ENCODE measurements around the gene GRAMD1C. TPM values are rescaled to one million over a fixed set of nuclear protein-coding genes. Genes with fewer than 3 reads are reported as not detected.
A peak's percentile ranks its signal among the peaks of the same experiment; 100 is the strongest.

The GRAMD1C gene
- total RNA-seq, 1 experiment from 2014 or later, result 3.9 TPM

DNA sequence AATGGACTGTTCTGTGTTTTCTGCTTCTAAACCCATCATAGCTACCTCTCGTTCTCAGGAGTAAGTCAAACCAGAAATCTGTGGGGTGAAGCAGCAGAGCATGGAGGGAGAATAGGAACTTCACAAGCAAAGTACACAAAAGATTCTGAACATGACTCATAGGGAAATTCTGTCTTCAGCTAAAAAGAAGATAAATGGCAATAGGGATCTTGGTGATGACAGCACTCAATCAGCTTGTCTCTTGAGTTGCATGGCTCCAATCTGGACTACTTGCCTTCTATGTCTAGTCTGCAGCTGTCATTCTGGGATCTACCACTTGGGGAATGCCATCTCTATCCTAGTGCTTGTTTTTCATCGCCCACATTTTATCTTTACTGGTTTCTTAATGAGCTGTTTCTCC lies 13.5 kb upstream of the GRAMD1C start:
- no TSS peak for BruUV-seq (replicated peaks)
- peak in 1 of 2 experiments; percentile 9 for DNase-seq
- Histone ChIP-seq H3K4me3 (ENCODE audit: low read depth, low read length) (no peak overlapping the region), H3K9me3 (no peaks in the 10 kb centered on the region), H3K36me3 (ENCODE audit: control insufficient read depth, insufficient read depth, low read length) (no peaks in the 10 kb centered on the region), H3K27me3 (replicated peaks; ENCODE audit: control insufficient read depth, insufficient read depth, low read length) (no peaks in the 10 kb centered on the region), H3K4me1 (no peaks in the 10 kb centered on the region)
- no peaks in the 10 kb centered on the region for H3K27me3 Mint-ChIP-seq (ENCODE audit: insufficient read depth, unreplicated experiment)
- no peak overlapping the region for H3K27ac Mint-ChIP-seq (ENCODE audit: unreplicated experiment)
- no peaks in the 10 kb centered on the region for H3K36me3 Mint-ChIP-seq (ENCODE audit: insufficient read depth, unreplicated experiment)
- ChIA-PET POLR2A (no interaction called here), CTCF (interaction anchor here (0.7 to 1.2 kb wide), 3 partner anchors 10 to 80 kb away, joined by 3 to 4 read pairs (median 3); no protein-coding TSS in a partner anchor)
- no peaks in the 10 kb centered on the region for H3K4me1 Mint-ChIP-seq (ENCODE audit: low read depth, unreplicated experiment)
- TF ChIP-seq, protein P1, sequence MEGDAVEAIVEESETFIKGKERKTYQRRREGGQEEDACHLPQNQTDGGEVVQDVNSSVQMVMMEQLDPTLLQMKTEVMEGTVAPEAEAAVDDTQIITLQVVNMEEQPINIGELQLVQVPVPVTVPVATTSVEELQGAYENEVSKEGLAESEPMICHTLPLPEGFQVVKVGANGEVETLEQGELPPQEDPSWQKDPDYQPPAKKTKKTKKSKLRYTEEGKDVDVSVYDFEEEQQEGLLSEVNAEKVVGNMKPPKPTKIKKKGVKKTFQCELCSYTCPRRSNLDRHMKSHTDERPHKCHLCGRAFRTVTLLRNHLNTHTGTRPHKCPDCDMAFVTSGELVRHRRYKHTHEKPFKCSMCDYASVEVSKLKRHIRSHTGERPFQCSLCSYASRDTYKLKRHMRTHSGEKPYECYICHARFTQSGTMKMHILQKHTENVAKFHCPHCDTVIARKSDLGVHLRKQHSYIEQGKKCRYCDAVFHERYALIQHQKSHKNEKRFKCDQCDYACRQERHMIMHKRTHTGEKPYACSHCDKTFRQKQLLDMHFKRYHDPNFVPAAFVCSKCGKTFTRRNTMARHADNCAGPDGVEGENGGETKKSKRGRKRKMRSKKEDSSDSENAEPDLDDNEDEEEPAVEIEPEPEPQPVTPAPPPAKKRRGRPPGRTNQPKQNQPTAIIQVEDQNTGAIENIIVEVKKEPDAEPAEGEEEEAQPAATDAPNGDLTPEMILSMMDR (IDR thresholded peaks at IDR 0.05; ENCODE audit: insufficient read depth in 1 of 2, low read depth in 1 of 2, low read length in 1 of 2, severe bottlenecking in 1 of 2, unreplicated experiment in 1 of 2), result peak in 1 of 2 experiments; percentile 11
- H3K9me3 Mint-ChIP-seq (ENCODE audit: unreplicated experiment), result no peaks in the 10 kb centered on the region
- intact Hi-C loops (cut with micrococcal nuclease; ENCODE audit: unreplicated experiment), result no loop called here
- no peak overlapping the region for H3K4me3 Mint-ChIP-seq (ENCODE audit: unreplicated experiment)

DNA sequence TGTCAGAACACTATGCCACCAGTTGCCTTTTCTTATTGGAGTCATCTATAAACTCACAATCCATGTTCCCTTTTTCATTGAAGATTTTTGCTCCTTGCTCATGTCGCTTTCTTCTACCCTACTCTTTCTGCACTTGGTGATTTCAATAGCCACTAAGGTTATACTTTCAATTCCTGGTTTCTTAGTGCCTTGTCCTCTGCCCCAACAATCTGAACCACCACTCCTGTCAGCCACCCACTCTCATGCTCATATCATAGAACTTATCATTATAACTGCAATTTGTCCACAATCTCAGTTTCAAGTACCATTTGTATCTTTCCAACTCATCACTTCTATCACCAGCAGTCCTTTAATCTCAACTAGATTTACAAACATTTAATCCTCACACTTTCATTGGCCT lies 10.0 kb upstream of the GRAMD1C start:
- POLR2A ChIA-PET, result no interaction called here
- CTCF ChIA-PET, result no interaction called here
- no TSS peak for BruUV-seq (replicated peaks)

DNA sequence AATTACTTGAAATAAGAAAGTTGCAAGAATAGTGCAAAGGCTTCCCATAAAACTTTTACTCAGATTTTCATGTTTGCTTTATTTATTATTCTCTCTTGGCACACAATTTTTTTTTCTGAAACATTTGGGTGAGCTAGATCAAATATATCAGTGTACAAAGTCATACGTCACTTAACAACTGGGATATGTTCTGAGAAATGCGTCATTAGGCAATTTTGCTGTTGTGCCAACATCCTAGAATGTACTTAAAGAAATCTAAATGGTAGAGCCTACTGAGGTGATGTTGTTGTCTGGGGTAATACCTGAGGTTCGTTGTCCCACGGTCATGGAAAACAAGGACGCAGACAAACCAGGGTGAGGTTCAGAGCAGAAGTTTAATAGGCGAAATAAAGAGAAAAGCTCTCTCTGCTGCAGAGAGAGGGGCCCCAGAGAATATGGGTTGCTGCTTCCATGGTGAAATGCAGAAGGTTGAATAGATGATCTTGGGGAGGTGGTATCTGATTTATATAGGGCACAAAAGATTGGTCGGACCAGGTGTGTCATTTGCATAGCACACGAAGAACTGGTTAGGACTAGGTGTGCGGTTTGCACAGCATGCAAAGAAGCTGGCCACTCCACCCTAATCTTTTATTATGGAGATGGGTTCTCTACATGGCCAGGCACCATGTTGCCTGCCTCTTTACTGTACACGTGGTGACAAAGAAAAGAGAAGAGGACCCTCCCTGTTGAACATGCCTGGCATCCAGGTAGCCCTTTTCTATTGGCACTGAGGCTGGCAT lies 8.8 kb upstream of the GRAMD1C start:
- Mint-ChIP-seq H3K27me3 (ENCODE audit: insufficient read depth, unreplicated experiment) (no peaks in the 10 kb centered on the region), H3K4me1 (ENCODE audit: low read depth, unreplicated experiment) (no peaks in the 10 kb centered on the region), H3K36me3 (ENCODE audit: insufficient read depth, unreplicated experiment) (no peaks in the 10 kb centered on the region), H3K4me3 (ENCODE audit: unreplicated experiment) (no peak overlapping the region), H3K27ac (ENCODE audit: unreplicated experiment) (no peak overlapping the region), H3K9me3 (ENCODE audit: unreplicated experiment) (no peaks in the 10 kb centered on the region)
- H3K27me3 ChIP-seq (replicated peaks; ENCODE audit: control insufficient read depth, insufficient read depth, low read length), result no peaks in the 10 kb centered on the region
- intact Hi-C loops (cut with micrococcal nuclease; ENCODE audit: unreplicated experiment), result no loop called here
- BruUV-seq (replicated peaks), result no TSS peak
- no peak for DNase-seq
- ChIA-PET POLR2A (no interaction called here), CTCF (no interaction called here)
- TF ChIP-seq, protein P1 (IDR thresholded peaks at IDR 0.05; ENCODE audit: insufficient read depth in 1 of 2, low read depth in 1 of 2, low read length in 1 of 2, severe bottlenecking in 1 of 2, unreplicated experiment in 1 of 2), result no peak
- no peak overlapping the region for H3K4me3 ChIP-seq (ENCODE audit: low read depth, low read length)
- peaks cover 8% of the 10 kb centered on the region; the same call in 1 of the 2 replicates for H3K4me1 ChIP-seq
- H3K9me3 ChIP-seq, result peaks cover 8% of the 10 kb centered on the region; the same call in 1 of the 2 replicates
- no peaks in the 10 kb centered on the region for H3K36me3 ChIP-seq (ENCODE audit: control insufficient read depth, insufficient read depth, low read length)

More for the DNA sequence above, 10.0 kb upstream of the GRAMD1C start:
- intact Hi-C loops (cut with micrococcal nuclease; ENCODE audit: unreplicated experiment), result no loop called here
- Mint-ChIP-seq H3K4me3 (ENCODE audit: unreplicated experiment) (no peak overlapping the region), H3K9me3 (ENCODE audit: unreplicated experiment) (no peaks in the 10 kb centered on the region), H3K36me3 (ENCODE audit: insufficient read depth, unreplicated experiment) (no peaks in the 10 kb centered on the region), H3K27ac (ENCODE audit: unreplicated experiment) (no peak overlapping the region), H3K27me3 (ENCODE audit: insufficient read depth, unreplicated experiment) (no peaks in the 10 kb centered on the region), H3K4me1 (ENCODE audit: low read depth, unreplicated experiment) (no peaks in the 10 kb centered on the region)
- no peak for DNase-seq
- Histone ChIP-seq H3K4me1 (peaks cover 5% of the 10 kb centered on the region; the same call in 1 of the 2 replicates), H3K4me3 (ENCODE audit: low read depth, low read length) (no peak overlapping the region), H3K36me3 (ENCODE audit: control insufficient read depth, insufficient read depth, low read length) (no peaks in the 10 kb centered on the region), H3K9me3 (peaks cover 8% of the 10 kb centered on the region; the same call in 1 of the 2 replicates), H3K27me3 (replicated peaks; ENCODE audit: control insufficient read depth, insufficient read depth, low read length) (no peaks in the 10 kb centered on the region)
- TF ChIP-seq, protein P1 (IDR thresholded peaks at IDR 0.05; ENCODE audit: insufficient read depth in 1 of 2, low read depth in 1 of 2, low read length in 1 of 2, severe bottlenecking in 1 of 2, unreplicated experiment in 1 of 2), result no peak

All from Caco-2 (cell line).